Tibial nerve (tissue), 4 donors: ENCODE results near the gene MET. TPM values are rescaled to one million over a fixed set of nuclear protein-coding genes. Genes with fewer than 3 reads are reported as not detected.
A peak's percentile ranks its signal among the peaks of the same experiment; 100 is the strongest.

Source experiments
- DNase-seq, 2 donors: peaks; one replicate each; pipeline ENCODE4 v3.0.0-alpha.2; 2019; ENCODE audit warnings: low spot score in 2 of 2
- H3K27ac ChIP-seq, 4 donors: fragments of 200-600 bp; sonication (generic) in 3 of 4; one replicate each; pipeline ENCODE4 v1.5.1; 2017 to 2019; ENCODE audit warnings: mild to moderate bottlenecking in 1 of 4
- H3K27me3 ChIP-seq, 2 donors: fragments of 200-600 bp; sonication (generic) in 1 of 2; one replicate each; pipeline versions ENCODE4 v1.5.1 to v1.6.0; 2017 to 2019
- H3K36me3 ChIP-seq, 3 donors: fragments of 200-600 bp; sonication (generic); one replicate each; pipeline ENCODE4 v1.5.1; 2018 to 2019
- H3K4me1 ChIP-seq, 4 donors: fragments of 200-600 bp; sonication (generic) in 3 of 4; one replicate each; pipeline ENCODE4 v1.5.1; 2017 to 2019
- H3K4me3 ChIP-seq, 4 donors: fragments of 200-600 bp; sonication (generic) in 3 of 4; one replicate each; pipeline ENCODE4 v1.5.1; 2017 to 2019; ENCODE audit warnings: mild to moderate bottlenecking in 1 of 4, moderate library complexity in 1 of 4
- H3K9me3 ChIP-seq, 4 donors: fragments of 200-600 bp; sonication (generic) in 3 of 4; one replicate each; pipeline ENCODE4 v1.5.1; 2017 to 2019
- EP300 ChIP-seq, 2 donors: sonication (generic); formaldehyde crosslinking; IDR thresholded peaks; one replicate each; pipeline ENCODE4 v1.6.1; 2017; ENCODE audit warnings: antibody characterized with exemption in 2 of 2, mild to moderate bottlenecking in 1 of 2
- POLR2A ChIP-seq, 2 donors: fragments of 450-650 bp; IDR thresholded peaks; one replicate each; pipeline ENCODE4 v1.6.1; 2017; ENCODE audit warnings: antibody characterized with exemption in 2 of 2, mild to moderate bottlenecking in 2 of 2, moderate library complexity in 2 of 2
- WGBS, 2 donors: methylation state at CpG; one replicate each; pipeline ENCODE4 v1.1.5; 2018; 5-methylcytosine and 5-hydroxymethylcytosine counted together
- total RNA-seq, 4 donors: library from RNA; depleted of rRNA; stranded (reverse); fragments of >200 nt; gene quantifications; one replicate each; pipeline ENCODE4 v1.1.0, GENCODE V29; 2016
- TF ChIP-seq, protein P1 (sequence below), 5 experiments: fragments of 200-600 bp in 3 of 5; fragments of 450-650 bp in 2 of 5; sonication (generic) in 3 of 5; IDR thresholded peaks; one replicate each; pipeline ENCODE4 v1.5.1; 2016 to 2019; ENCODE audit warnings: antibody characterized with exemption in 5 of 5, mild to moderate bottlenecking in 3 of 5, moderate library complexity in 2 of 5

MET gene
- total RNA-seq, 4 donors from 2014 or later, result 22.6 to 49.8 (median 37.1) TPM

DNA sequence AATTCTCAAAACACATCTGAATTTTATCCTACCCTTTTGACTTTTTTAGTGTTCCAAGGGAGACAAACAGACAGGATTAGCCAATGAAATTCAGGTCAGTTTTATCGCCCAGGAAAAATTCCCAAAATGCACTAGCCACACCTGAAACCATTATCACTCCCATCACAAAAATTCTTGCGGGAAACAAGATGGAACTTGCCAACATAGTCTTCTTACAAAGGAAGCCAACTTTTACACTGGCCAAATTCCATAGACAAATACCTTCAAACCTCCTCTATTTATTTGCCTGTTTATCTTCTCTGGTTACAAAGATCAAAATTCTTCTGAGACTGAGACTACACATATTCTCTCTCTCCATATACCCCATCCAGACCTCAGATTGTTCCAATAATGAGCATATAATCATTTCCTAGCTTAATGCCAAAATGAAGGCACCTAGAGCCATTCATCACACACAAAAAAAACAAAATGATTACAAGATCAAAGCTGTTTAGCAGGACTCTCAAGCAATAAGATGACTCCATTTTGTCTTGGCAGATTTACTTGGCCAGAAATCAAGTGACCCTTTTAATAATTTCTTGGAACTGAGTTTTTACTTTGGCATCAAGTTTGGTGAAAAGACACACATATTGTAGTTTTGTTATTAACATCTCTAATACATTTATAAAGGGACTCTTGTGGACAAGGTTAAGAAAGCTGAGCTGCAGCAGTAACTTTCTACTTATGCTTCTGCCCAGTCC, 30.2 kb downstream of the MET start:
- Histone ChIP-seq H3K9me3 (no peaks in the 10 kb centered on the region), H3K27ac (peak overlapping the region in 3 of 4 donors; percentile 12 to 88 (median 76)), H3K4me1 (peaks cover 0 to 69% (median 9%) of the 10 kb centered on the region in 4 donors), H3K27me3 (no peaks in the 10 kb centered on the region), H3K4me3 (no peak overlapping the region), H3K36me3 (no peaks in the 10 kb centered on the region)
- no peak for DNase-seq
- TF ChIP-seq POLR2A (IDR thresholded peaks at IDR 0.05) (no peak), EP300 (IDR thresholded peaks at IDR 0.05) (no peak)
- TF ChIP-seq, protein P1, sequence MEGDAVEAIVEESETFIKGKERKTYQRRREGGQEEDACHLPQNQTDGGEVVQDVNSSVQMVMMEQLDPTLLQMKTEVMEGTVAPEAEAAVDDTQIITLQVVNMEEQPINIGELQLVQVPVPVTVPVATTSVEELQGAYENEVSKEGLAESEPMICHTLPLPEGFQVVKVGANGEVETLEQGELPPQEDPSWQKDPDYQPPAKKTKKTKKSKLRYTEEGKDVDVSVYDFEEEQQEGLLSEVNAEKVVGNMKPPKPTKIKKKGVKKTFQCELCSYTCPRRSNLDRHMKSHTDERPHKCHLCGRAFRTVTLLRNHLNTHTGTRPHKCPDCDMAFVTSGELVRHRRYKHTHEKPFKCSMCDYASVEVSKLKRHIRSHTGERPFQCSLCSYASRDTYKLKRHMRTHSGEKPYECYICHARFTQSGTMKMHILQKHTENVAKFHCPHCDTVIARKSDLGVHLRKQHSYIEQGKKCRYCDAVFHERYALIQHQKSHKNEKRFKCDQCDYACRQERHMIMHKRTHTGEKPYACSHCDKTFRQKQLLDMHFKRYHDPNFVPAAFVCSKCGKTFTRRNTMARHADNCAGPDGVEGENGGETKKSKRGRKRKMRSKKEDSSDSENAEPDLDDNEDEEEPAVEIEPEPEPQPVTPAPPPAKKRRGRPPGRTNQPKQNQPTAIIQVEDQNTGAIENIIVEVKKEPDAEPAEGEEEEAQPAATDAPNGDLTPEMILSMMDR (IDR thresholded peaks at IDR 0.05), result no peak
- 57 to 61% methylated on average over 2 of the region's 2 CpGs for WGBS, 2 donors

DNA sequence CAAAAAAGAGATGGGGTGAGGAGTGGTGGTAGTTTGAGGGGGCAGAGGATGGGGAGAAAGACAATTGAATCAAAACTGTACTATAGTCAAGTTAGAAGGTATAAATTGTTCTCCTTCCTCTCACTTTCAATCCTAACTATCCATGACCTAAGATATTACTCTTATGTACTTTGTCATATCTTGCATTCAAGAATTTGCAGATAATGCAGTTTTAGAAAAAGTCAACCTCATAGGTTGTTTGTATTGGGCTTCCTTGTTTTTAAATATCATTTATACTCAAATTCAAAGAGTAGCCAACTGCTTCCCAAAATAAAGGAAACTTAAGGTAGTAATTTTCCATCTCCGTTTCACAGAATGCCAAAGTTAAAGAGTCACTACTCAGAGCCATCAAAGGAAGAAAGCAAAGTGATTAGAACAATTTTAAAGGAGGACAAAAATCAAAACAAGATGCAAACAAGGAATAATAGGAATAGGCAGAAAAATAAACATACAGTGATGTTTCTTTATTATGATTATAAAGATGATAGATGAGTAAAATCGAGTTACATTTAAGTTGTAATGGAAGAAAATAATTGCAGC, 32.7 kb downstream of the MET start:
- WGBS, 2 donors, result 74 to 78% methylated on average over 2 of the region's 2 CpGs
- no peaks in the 10 kb centered on the region for H3K9me3 ChIP-seq
- TF ChIP-seq POLR2A (IDR thresholded peaks at IDR 0.05) (no peak), EP300 (IDR thresholded peaks at IDR 0.05) (no peak)
- TF ChIP-seq, protein P1 (IDR thresholded peaks at IDR 0.05), result no peak

DNA sequence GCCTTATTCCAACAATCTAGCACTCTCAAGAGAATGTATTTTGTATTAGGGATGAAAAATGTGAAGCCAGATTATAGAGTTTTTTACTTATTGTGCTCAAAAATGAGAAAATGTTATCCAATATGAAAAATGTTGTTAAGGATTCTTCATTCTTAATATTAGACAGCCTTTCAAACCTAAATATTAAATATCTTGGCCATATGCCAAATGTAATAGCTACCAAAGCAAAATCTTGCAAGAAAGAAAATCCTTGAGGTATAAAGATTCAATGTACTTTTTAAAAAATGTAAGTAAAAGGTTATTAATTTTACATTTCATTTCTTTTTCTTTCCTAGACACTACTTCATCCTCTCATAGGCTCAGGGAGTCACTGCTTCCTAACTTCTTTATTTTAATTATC, 33.4 kb downstream of the MET start:
- no peaks in the 10 kb centered on the region for H3K27me3 ChIP-seq
- DNase-seq, result no peak
- H3K36me3 ChIP-seq, result no peaks in the 10 kb centered on the region
- H3K27ac ChIP-seq, result peak overlapping the region in 1 of 4 donors; percentile 12
- H3K4me3 ChIP-seq, result no peak overlapping the region
- peaks cover 0 to 82% (median 2%) of the 10 kb centered on the region in 4 donors for H3K4me1 ChIP-seq
- no peak for TF ChIP-seq POLR2A (IDR thresholded peaks at IDR 0.05)
- TF ChIP-seq, protein P1 (IDR thresholded peaks at IDR 0.05), result no peak
- no peaks in the 10 kb centered on the region for H3K9me3 ChIP-seq

More for the DNA sequence above, 32.7 kb downstream of the MET start:
- Histone ChIP-seq H3K27me3 (no peaks in the 10 kb centered on the region), H3K36me3 (no peaks in the 10 kb centered on the region), H3K4me3 (no peak overlapping the region), H3K4me1 (peaks cover 0 to 78% (median 2%) of the 10 kb centered on the region in 4 donors), H3K27ac (peak overlapping the region in 1 of 4 donors; percentile 12)
- no peak for DNase-seq

DNA sequence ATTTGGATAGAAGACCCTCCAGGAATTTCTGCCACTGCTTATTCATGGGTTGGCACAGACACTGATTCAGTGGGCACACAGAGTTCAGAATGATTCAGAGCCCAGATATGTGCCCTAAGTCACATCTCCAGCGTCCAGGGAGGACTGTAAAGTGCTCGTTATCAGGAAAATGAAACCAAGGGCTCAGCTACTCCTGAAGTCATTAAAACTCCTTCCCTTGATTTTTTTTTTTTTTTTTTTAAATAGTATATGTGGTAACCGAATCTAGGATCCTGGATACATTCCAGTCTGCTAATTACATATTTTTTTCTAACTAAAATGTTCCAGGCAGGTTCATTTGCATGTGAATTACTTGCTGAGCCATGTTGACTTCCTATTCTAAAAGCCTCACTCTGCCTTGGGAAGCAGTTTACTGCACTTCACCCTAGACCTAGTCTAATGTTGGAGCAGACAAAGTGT, 34.7 kb downstream of the MET start:
- TF ChIP-seq EP300 (IDR thresholded peaks at IDR 0.05) (no peak), POLR2A (IDR thresholded peaks at IDR 0.05) (no peak)
- TF ChIP-seq, protein P1 (IDR thresholded peaks at IDR 0.05), result no peak
- peaks cover 0 to 81% (median 2%) of the 10 kb centered on the region in 4 donors for H3K4me1 ChIP-seq
- H3K27ac ChIP-seq, result peak overlapping the region in 3 of 4 donors; percentile 1 to 71 (median 63)
- WGBS, 2 donors, result 24 to 41% methylated on average over 3 of the region's 3 CpGs
- no peaks in the 10 kb centered on the region for H3K9me3 ChIP-seq
- H3K27me3 ChIP-seq, result no peaks in the 10 kb centered on the region
- peak overlapping the region in 2 of 4 donors; percentile 18 to 21 for H3K4me3 ChIP-seq
- no peaks in the 10 kb centered on the region for H3K36me3 ChIP-seq
- DNase-seq, result no peak

DNA sequence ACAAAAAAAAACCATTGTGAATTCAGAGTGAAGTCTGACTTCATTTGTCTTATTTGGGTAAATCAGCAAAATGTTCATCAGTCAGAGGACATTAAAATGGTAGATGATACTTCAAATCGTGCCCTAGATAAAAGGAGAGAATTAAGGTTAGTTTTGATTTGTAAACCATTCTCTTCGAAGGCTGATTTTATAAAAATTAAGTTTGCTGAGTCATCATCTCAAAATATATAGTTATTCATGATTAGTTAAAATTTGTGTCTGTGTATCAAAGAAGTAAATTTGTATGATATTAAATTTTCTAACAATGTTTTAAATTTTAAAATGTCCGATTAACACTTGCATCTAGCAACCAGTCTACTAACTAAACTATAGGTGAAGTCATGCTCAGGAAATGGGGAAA, 35.3 kb downstream of the MET start:
- 80 to 85% methylated on average over 3 of the region's 3 CpGs for WGBS, 2 donors
- H3K9me3 ChIP-seq, result no peaks in the 10 kb centered on the region
- no peak for DNase-seq
- H3K4me1 ChIP-seq, result peaks cover 0 to 75% (median 2%) of the 10 kb centered on the region in 4 donors
- peak overlapping the region in 2 of 4 donors; percentile 63 to 71 for H3K27ac ChIP-seq
- no peak overlapping the region for H3K4me3 ChIP-seq
- H3K36me3 ChIP-seq, result no peaks in the 10 kb centered on the region
- H3K27me3 ChIP-seq, result no peaks in the 10 kb centered on the region
- TF ChIP-seq, protein P1 (IDR thresholded peaks at IDR 0.05), result no peak
- no peak for TF ChIP-seq POLR2A (IDR thresholded peaks at IDR 0.05)
- TF ChIP-seq EP300 (IDR thresholded peaks at IDR 0.05), result no peak
